Measurements from ENCODE around the gene TRPV3.

DNA sequence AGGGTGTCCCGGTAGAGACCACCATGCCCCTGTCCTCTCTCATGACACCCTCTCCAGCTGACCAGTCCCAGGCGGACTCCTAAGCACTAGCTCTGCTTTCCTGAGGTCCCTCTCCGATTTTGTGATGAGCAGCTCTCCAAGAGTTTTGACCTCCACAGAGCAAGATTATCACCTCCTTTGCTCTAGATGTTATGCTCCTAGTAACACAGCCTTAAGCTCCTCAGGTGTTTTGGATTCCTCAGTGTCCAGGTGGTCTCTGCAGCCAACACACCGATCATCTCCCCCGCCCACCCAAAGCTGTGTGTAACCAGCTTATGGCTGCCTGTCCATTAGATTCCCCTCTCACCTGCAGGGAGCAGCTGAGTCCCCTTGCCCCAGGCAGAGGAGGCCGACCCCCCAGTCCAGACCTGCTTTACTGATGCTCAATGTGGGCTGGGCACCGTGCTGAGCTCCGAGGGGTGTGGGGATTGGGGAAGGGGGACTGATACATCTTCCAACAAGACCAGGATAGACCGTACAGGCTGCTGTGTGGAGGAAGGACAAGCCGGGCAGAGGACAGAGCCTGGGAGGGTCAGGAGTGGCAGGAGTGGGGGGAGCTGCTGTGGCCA, 2.3 kb downstream of the TRPV3 start:
- TF ChIP-seq ZNF274 (IDR thresholded peaks at IDR 0.05; ENCODE audit: borderline replicate concordance, extremely low read depth, low read length): no peak
- TF ChIP-seq RFX5 (IDR thresholded peaks at IDR 0.05; ENCODE audit: borderline replicate concordance, low read depth, low read length): no peak
- no peak for TF ChIP-seq POLR2AphosphoS5 (IDR thresholded peaks at IDR 0.05; ENCODE audit: low read depth, low read length)

All from H1 (cell line).